ENCODE data around the gene LMX1A.

- no peak for TF ChIP-seq CTCF (IDR thresholded peaks at IDR 0.05; ENCODE audit: poor library complexity, severe bottlenecking)
- no peak for TF ChIP-seq EZH2 (IDR thresholded peaks at IDR 0.05; ENCODE audit: borderline replicate concordance, insufficient read depth, low read length, poor library complexity, severe bottlenecking)
- TF ChIP-seq MXI1 (conservative IDR thresholded peaks at IDR 0.05; ENCODE audit: poor library complexity, severe bottlenecking), result no peak
- TF ChIP-seq POLR2AphosphoS5 (IDR thresholded peaks at IDR 0.05), result no peak
These were observed 101.5 kb downstream of the LMX1A start for GRCh38 chr1:165254896-165255625.

Data from neural cell (in vitro differentiated cells).